Measurements from ENCODE around the gene LRRTM4.
"Not testable (repeated sequence)": the region's sequence is repeated elsewhere in the genome, so short reads cannot be mapped to it uniquely, and the experiment has no call there.

The LRRTM4 gene

GRCh38 chr2:77088424-77088823 lies 433.8 kb downstream of the LRRTM4 start:
- DNase-seq (ENCODE audit: low read depth in 2 of 2, low spot score in 1 of 2) = not testable (repeated sequence)

- DNase-seq (ENCODE audit: low read depth in 2 of 2, low spot score in 1 of 2) = no peak
Observed at GRCh38 chr2:77087987-77088414, 434.2 kb downstream of the LRRTM4 start.

GRCh38 chr2:77086478-77086877 lies 435.7 kb downstream of the LRRTM4 start:
- DNase-seq (ENCODE audit: low read depth in 2 of 2, low spot score in 1 of 2) = no peak

- DNase-seq (ENCODE audit: low read depth in 2 of 2, low spot score in 1 of 2) = no peak
Observed at GRCh38 chr2:77086051-77086450, 436.1 kb downstream of the LRRTM4 start.

GRCh38 chr2:77085561-77085960 lies 436.6 kb downstream of the LRRTM4 start:
- no peak for DNase-seq (ENCODE audit: low read depth in 2 of 2, low spot score in 1 of 2)

- DNase-seq (ENCODE audit: low read depth in 2 of 2, low spot score in 1 of 2) = no peak
Observed at GRCh38 chr2:77081597-77081996, 440.6 kb downstream of the LRRTM4 start.

GRCh38 chr2:77064324-77064723 lies 457.9 kb downstream of the LRRTM4 start:
- DNase-seq (ENCODE audit: low read depth in 2 of 2, low spot score in 1 of 2) = no peak

- no peak for DNase-seq (ENCODE audit: low read depth in 2 of 2, low spot score in 1 of 2)
Observed at GRCh38 chr2:77054938-77055337, 467.2 kb downstream of the LRRTM4 start.

GRCh38 chr2:77046339-77046738 lies 475.8 kb downstream of the LRRTM4 start:
- DNase-seq (ENCODE audit: low read depth in 2 of 2, low spot score in 1 of 2) = no peak

GRCh38 chr2:77045456-77045855 lies 476.7 kb downstream of the LRRTM4 start:
- not testable (repeated sequence) for DNase-seq (ENCODE audit: low read depth in 2 of 2, low spot score in 1 of 2)

GRCh38 chr2:77034445-77034844 lies 487.7 kb downstream of the LRRTM4 start:
- DNase-seq (ENCODE audit: low read depth in 2 of 2, low spot score in 1 of 2) = no peak

- not testable (repeated sequence) for DNase-seq (ENCODE audit: low read depth in 2 of 2, low spot score in 1 of 2)
Observed at GRCh38 chr2:77029237-77029636, 492.9 kb downstream of the LRRTM4 start.

- DNase-seq (ENCODE audit: low read depth in 2 of 2, low spot score in 1 of 2) = no peak
Observed at GRCh38 chr2:77028032-77028600, 494.1 kb downstream of the LRRTM4 start.

GRCh38 chr2:77025714-77026113 lies 496.5 kb downstream of the LRRTM4 start:
- DNase-seq (ENCODE audit: low read depth in 2 of 2, low spot score in 1 of 2) = no peak

GRCh38 chr2:77021161-77021560 lies 501.0 kb downstream of the LRRTM4 start:
- no peak for DNase-seq (ENCODE audit: low read depth in 2 of 2, low spot score in 1 of 2)

GRCh38 chr2:77018219-77018618 lies 504.0 kb downstream of the LRRTM4 start:
- no peak for DNase-seq (ENCODE audit: low read depth in 2 of 2, low spot score in 1 of 2)

- DNase-seq (ENCODE audit: low read depth in 2 of 2, low spot score in 1 of 2) = no peak
Observed at GRCh38 chr2:77017355-77017745, 504.8 kb downstream of the LRRTM4 start.

- no peak for DNase-seq (ENCODE audit: low read depth in 2 of 2, low spot score in 1 of 2)
Observed at GRCh38 chr2:77016443-77017354, 505.5 kb downstream of the LRRTM4 start.

GRCh38 chr2:77013953-77014352 lies 508.2 kb downstream of the LRRTM4 start:
- no peak for DNase-seq (ENCODE audit: low read depth in 2 of 2, low spot score in 1 of 2)

- no peak for DNase-seq (ENCODE audit: low read depth in 2 of 2, low spot score in 1 of 2)
Observed at GRCh38 chr2:77013457-77013856, 508.7 kb downstream of the LRRTM4 start.

GRCh38 chr2:77009307-77009706 lies 512.9 kb downstream of the LRRTM4 start:
- no peak for DNase-seq (ENCODE audit: low read depth in 2 of 2, low spot score in 1 of 2)

- no peak for DNase-seq (ENCODE audit: low read depth in 2 of 2, low spot score in 1 of 2)
Observed at GRCh38 chr2:77008853-77009252, 513.3 kb downstream of the LRRTM4 start.

- DNase-seq (ENCODE audit: low read depth in 2 of 2, low spot score in 1 of 2) = no peak
Observed at GRCh38 chr2:77007686-77008085, 514.5 kb downstream of the LRRTM4 start.

All from stimulated activated CD8-positive, alpha-beta memory T cell treated with anti-CD3 and anti-CD28 coated beads, Interleukin-4, amount 100 ng/mL, for 4 hours (primary cell).